Hematopoietic multipotent progenitor cell treated with erythropoietin and hydrocortisone succinate and interleukin-3 and kit ligand, for 4 days (in vitro differentiated cells): ENCODE results near the gene KHDRBS2.
A peak's percentile ranks its signal among the peaks of the same experiment; 100 is the strongest.
"Not testable (repeated sequence)": the region's sequence is repeated elsewhere in the genome, so short reads cannot be mapped to it uniquely, and the experiment has no call there.

Experiments used
- DNase-seq: peaks from one replicate; pipeline ENCODE4 v3.0.0-alpha.2; 2015

Gene KHDRBS2

GRCh38 chr6:61841958-61842357 lies 444.1 kb downstream of the KHDRBS2 start:
- DNase-seq: no peak

- no peak for DNase-seq
Measured at GRCh38 chr6:61835237-61835636, 450.8 kb downstream of the KHDRBS2 start.

GRCh38 chr6:61833176-61833755 lies 452.8 kb downstream of the KHDRBS2 start:
- no peak for DNase-seq

- DNase-seq: no peak
Measured at GRCh38 chr6:61817716-61818115, 468.3 kb downstream of the KHDRBS2 start.

- no peak for DNase-seq
Measured at GRCh38 chr6:61810047-61810446, 476.0 kb downstream of the KHDRBS2 start.

- DNase-seq: peak; percentile 74
Measured at GRCh38 chr6:61809004-61809595, 476.9 kb downstream of the KHDRBS2 start.

GRCh38 chr6:61787998-61788397 lies 498.0 kb downstream of the KHDRBS2 start:
- DNase-seq: no peak

GRCh38 chr6:61769446-61769845 lies 516.6 kb downstream of the KHDRBS2 start:
- not testable (repeated sequence) for DNase-seq

GRCh38 chr6:61755739-61756138 lies 530.3 kb downstream of the KHDRBS2 start:
- no peak for DNase-seq

GRCh38 chr6:61751986-61752385 lies 534.0 kb downstream of the KHDRBS2 start:
- no peak for DNase-seq

- DNase-seq: no peak
Measured at GRCh38 chr6:61745994-61746393, 540.0 kb downstream of the KHDRBS2 start.

GRCh38 chr6:61711849-61712248 lies 574.2 kb downstream of the KHDRBS2 start:
- DNase-seq: no peak

GRCh38 chr6:61688165-61688564 lies 597.9 kb downstream of the KHDRBS2 start:
- DNase-seq: no peak

GRCh38 chr6:61682562-61682961 lies 603.5 kb downstream of the KHDRBS2 start:
- DNase-seq: no peak

GRCh38 chr6:61679625-61680024 lies 606.4 kb downstream of the KHDRBS2 start:
- DNase-seq: no peak

GRCh38 chr6:61675734-61676133 lies 610.3 kb downstream of the KHDRBS2 start:
- no peak for DNase-seq

GRCh38 chr6:61649845-61650244 lies 636.2 kb downstream of the KHDRBS2 start:
- no peak for DNase-seq

GRCh38 chr6:61640463-61640862 lies 645.6 kb downstream of the KHDRBS2 start:
- no peak for DNase-seq
